Medulla oblongata (tissue), 1 donor: Measurements from ENCODE around the gene PPP1R13B.
A peak's percentile ranks its signal among the peaks of the same experiment; 100 is the strongest.
"Not testable (repeated sequence)": the region's sequence is repeated elsewhere in the genome, so short reads cannot be mapped to it uniquely, and the experiment has no call there.

Experiments used
- DNase-seq: peaks from one replicate; pipeline ENCODE4 v3.0.0-alpha.2; 2015; ENCODE audit errors: extremely low spot score

The PPP1R13B gene, protein sequence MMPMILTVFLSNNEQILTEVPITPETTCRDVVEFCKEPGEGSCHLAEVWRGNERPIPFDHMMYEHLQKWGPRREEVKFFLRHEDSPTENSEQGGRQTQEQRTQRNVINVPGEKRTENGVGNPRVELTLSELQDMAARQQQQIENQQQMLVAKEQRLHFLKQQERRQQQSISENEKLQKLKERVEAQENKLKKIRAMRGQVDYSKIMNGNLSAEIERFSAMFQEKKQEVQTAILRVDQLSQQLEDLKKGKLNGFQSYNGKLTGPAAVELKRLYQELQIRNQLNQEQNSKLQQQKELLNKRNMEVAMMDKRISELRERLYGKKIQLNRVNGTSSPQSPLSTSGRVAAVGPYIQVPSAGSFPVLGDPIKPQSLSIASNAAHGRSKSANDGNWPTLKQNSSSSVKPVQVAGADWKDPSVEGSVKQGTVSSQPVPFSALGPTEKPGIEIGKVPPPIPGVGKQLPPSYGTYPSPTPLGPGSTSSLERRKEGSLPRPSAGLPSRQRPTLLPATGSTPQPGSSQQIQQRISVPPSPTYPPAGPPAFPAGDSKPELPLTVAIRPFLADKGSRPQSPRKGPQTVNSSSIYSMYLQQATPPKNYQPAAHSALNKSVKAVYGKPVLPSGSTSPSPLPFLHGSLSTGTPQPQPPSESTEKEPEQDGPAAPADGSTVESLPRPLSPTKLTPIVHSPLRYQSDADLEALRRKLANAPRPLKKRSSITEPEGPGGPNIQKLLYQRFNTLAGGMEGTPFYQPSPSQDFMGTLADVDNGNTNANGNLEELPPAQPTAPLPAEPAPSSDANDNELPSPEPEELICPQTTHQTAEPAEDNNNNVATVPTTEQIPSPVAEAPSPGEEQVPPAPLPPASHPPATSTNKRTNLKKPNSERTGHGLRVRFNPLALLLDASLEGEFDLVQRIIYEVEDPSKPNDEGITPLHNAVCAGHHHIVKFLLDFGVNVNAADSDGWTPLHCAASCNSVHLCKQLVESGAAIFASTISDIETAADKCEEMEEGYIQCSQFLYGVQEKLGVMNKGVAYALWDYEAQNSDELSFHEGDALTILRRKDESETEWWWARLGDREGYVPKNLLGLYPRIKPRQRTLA

DNA sequence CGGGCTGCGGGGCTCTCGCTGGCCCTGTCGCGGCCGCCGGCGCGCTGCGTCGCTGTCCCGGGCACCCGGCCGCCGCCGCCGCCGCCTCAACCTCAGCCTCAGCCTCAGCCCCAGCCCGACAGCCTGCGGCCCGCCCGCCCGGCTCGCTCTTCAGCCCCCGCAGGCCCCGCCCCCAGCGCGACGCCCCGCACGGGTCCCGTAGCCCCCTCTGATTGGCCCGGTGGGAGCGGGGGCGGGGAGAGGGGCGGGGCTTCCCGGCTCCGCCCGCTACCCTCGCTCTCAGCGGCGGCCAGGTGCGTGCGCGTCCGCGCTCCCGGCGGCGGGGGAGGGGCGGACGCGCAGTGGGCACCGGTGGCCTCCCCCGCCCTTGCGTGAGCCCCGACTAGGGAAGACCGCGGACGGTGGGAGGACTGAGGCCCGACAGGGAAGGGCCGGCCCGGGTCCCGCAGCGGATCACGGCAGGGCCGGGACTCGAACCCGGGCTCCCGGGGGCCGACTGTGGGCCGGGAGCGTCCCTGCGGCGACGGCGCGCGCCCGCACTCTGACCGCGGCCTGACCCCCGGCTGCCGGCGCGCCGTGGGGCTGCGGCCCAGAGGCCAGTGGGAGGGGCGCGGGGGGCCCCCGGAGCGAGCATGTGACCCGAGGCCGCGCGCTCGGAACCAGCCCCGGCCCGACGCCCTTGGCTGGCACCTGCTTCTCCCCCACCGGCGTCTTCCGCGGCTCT is at the start of gene PPP1R13B:
Gene PPP1R13B, minus strand, starts transcription at position 125 of the 724 bp plus-strand sequence. CDS start 268 bp downstream, outside the sequence.
- peak; percentile 94 for DNase-seq

DNA sequence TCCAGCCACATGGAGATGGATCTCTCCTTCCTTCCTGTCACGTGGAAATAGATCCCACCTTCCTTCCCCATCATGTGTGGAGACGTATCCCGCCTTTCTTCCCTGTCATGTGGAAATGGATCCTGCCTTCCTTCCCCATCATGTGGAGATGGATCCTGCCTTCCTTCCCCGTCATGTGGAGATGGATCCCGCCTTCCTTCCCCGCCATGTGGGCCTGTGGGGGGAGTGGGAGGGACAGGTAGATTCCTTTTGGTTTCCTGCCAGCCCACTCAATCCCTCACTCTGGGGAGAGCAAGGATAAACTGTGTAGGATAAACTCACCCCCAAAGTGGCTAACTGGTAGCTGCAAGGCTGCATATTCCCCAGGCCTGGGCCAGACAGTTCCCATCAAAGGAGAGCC is 49.2 kb upstream of the PPP1R13B start:
- no peak for DNase-seq

DNA sequence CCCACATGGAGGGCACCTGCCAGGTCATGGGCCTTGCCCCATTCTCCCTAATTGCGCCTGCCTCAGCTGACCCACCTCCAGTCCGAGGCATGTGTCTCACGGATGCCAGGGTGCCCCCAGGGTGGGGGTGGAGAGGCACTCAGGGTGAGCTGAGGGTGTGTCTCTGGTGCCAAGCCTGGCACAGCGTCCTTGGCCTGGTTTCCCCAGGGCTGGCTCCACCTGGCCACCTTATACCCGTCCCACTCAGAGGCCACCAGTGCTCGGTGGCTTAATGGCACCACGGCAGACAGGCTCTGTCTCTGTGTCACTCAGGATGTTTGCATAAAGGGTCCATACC is 47.3 kb upstream of the PPP1R13B start:
- DNase-seq: no peak

DNA sequence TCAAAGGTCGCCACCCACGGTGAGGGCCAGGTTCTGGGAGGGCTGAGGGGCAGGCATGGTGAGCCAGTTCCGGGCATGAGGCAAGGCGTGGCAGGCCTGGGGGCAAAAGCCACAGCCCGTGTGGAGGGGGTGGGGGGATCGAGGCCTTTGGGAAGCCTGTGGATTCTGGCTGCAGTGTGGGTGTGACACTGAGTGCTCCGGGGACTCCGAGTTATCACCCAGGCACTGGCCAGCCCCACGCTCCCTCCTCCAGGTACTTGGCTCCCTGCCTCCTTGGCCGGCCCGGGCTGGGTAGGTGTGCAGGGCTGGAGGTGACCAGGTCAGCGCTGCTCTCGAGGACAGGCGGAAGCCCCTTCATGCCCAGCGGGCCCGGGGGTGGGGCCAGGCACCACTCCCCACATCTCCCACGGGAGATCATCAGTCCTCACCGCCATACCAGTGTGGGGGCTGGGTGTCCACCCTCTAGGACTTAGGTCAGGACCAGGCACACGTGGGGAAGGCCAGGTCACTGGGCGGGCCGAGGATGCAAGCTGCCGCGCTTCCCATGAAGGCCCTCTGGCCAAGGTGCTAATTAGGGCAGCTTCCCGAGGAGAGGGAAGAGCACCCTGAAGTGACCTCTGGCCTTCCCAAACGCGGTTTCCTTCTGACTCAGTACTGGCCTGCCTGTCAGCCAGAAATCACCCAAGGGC is 46.8 kb upstream of the PPP1R13B start:
- no peak for DNase-seq

DNA sequence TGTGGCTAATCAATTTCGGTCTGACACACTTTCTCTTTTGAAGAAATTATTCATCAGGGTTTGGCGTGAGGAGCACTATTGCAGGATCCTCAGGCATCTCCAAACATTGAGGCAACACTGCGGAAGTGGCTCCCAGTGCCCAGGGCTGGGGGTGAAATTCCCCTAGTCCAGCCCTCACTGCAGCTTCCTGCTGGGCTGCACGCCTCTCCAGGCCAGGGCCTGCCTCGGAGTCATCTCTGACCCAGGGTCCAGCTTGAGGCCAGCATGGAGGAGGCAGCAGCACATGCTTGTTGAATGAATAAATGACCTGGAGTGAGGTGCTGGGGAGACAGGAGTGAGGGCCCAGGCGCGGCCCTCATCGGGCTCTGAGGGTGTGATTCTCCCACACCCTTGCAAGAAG is 44.9 kb upstream of the PPP1R13B start:
- DNase-seq: no peak

DNA sequence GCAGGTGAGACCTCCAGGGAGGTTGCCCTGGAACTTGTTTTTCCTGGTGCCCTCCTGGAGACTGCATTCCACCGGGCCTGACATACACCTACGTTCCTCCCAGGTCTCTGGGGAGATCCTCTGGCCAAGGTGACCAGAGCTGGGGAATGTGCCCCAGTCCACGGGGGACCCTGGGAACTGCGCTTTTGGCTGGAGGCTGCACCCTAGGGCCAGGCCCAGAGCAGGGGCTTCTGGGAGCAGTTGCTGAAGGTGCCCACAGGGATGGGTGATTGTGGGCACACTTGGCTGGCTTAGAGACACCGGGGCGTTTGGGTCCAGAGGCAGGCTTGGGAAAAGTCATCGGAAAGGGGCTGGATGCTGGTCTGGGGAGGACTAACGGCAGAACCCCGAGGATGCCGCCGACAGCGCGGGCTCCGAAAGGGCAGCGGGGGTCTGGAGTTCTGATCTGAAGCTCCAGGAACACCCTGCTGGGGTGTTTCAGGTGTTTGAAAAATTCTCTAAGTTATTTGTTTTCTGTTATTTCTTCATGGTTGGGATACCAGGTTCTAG is 44.4 kb upstream of the PPP1R13B start:
- no peak for DNase-seq

DNA sequence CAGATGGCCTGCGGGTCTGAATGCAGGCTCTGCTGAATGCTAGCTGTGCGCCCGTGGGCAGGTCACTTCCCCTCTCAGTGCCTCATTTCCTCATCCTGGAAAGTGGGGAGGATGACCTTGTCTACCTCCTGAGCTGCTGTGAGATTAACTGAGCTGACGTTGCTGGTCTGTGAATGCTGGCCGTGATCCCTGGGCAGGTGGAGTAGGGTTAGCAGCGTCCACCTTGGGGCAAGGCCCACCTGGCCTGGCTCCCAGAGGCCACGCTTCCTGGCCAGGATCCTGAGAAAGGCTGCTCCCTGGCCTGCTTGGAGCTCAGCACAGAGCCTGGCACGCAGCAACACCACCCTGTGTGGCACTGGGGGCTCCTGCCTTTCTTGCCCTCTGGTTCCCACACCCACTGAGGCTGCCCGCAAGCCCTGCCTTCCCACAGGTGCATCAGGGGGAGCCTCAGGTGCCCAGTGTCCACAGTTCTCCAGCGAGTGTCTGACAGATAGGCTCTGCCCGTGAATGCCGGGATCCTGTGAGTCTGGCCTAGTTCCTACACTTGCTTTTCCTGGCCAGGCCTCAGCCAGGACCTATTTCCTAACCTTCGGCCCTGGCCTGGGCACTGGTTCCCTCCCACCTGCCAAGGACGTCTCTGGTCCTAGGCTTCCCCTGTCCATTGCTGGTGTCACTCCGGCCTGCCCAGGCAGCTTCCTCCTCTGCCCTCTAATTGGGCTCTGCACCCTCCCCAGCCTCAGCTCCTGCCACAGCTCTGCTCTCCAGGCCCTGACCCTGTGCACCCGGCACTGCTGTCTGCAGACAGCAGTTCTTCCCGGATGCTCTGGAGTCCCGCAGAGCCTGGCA is 43.7 kb upstream of the PPP1R13B start:
- DNase-seq: no peak

DNA sequence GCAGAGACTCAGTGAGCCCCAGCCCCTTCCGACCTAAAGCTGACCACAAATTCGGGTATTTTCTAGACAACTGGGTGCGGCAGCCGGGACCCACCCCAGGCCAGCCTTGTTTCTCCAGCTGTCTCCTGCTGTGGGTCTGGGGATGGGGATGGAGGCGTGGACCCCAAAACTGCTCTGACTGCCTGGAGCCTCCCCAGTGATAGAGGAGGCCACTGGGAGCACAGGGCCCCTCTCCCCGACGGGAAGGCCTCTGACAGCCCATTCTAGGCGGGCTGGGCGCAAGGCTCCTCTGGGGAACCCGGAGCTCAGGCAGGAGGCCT is 42.6 kb upstream of the PPP1R13B start:
- DNase-seq: no peak

DNA sequence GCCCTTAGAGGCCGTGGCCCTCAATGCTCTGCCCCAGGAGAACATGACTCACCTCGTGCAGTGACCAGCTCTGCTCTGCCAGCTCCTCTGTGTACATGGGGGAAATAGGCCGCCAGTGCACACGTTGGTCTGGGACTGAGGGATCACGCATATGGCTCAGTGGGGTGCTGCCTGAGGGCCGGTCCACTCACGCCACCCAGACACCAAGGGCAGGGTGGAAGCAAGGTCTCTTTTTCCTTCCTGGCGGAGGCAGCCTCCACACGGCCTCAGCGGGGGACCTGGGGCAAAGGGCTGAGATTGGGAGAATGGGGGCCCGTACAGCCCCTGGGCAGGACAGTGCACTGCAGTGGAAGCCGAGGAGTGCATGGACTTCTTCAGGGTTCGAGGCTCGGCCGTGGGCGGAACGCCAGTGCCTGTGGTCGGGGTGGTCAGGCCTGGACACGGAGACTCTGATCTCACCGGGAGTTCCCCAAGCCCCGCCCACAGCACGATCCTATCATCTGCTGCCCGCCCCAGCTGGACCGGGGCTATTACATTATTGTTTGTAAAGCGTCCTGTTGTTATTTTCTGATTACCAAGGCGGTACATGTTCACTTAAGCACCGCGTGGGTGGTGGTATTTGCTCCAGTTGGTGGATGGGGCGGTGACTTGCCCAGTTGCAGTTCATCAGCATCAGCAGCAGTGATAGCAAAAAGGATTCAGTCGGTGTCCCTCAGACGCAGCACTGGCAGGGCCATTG is 42.1 kb upstream of the PPP1R13B start:
- no peak for DNase-seq

DNA sequence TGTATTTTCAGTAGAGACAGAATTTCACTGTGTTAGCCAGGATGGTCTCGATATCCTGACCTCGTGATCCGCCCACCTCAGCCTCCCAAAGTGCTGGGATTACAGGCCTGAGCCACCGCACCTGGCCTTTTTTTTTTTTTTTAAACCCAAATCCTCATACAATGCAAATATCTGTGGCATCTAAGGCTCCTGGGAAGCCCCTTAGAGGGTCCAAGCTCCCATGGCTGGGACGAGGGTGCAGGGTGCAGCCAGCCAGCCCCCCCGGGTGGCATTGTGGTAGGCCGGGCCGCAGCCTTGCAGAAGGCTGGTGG is 41.6 kb upstream of the PPP1R13B start:
- not testable (repeated sequence) for DNase-seq

DNA sequence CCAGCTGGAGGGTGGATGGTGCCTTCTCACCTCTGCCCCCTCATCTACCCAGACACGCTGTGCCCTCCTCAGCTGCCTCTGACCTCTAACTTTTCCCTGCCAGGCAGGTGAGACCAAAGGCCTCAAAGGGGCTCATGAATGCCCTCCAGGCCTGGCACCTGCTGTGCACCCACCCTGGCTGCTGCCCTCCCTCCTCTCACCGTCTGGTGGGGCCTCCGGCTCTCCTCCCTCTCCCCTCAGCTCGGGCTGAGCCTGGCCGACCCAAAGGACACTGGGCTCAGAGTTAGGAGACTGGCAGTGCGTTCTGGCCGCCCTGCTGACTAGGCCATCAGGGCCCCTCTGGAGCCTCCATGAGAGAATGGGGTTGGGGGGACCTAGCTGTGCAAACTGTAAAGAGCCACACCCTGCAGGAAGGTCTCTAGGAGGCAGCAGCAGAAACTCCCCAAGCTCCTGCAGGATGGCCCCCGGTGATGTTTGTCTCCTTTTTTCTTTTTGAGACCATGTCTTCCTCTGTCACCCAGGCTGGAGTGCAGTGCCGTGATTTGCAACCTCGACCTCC is 40.3 kb upstream of the PPP1R13B start:
- no peak for DNase-seq

DNA sequence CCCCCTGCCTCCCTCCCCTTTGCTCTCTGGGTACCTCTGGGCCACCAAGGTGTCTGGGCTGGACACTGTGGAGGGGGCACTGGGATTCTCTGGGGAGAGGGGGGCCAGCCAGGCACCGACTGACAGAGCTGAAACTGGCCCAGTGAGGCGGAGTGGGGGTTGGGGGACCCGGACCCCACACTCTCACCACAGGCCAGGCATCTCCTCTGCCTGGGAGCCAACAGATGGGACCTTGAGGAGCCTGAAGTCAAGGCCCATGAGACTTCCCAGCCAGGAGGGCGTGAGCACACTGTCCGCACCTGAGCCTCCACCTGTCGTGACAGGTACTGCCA is 39.8 kb upstream of the PPP1R13B start:
- DNase-seq: no peak

DNA sequence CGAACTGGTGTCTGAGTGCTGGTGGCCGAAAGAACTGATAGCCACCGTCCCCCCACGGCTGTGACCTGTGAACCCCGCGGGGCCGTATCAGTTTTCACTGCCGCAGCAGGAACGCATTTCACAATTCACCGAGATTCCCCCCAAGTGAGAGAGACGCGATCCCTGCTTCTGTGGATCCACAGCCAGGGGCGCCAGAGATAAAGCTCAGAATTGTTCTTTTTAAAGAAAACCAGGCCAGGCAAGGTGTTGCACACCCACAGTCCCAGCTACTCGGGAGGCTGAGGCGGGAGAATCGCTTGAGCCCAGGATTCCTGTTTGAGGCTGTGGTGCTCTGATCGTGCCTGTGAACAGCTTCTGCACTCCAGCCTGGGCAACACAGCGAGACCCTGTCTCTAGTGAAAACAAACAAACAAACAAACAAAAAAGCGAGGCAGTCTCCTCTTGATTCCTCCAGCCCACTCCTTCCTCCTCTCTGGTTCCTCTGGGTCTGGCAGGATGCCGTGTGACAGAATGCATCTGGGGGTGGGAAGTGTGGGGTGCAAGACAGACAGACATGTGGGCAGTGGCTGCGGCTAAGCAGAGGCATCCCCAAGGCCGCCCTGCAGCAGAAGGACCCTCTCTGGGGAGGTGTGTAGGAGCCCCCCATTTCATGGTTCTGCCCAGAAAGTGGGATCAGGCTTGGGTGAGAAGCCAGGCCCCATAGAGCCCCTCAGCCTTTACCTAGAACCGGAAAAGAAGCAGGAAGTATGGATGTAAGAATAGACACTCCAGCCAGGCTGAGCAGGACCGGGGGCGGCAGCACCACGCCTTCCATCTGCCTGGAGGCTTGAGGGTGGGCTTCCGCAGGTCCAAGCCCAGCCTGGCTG is 39.2 kb upstream of the PPP1R13B start:
- no peak for DNase-seq

DNA sequence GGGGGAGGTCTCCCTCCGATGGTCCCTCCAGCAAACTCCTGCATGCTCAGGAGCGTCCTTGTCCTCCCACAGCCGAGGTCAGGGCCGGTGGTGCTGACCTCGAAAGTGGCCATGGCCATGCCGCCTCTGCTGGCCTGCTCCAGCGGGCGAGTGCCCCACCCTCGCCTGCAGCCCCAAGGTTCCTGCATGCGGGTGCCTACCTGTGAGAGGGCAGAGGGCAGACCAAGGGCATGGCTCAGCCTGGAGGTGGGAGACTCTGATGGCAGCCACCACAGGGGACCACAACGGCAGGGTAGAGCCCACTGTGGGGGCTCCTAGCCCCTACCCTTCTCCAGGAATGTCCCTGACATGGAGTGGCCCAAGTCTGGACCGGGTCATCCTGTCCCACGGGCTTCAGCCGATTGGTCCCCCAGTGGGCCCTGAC is 38.1 kb upstream of the PPP1R13B start:
- DNase-seq: no peak

DNA sequence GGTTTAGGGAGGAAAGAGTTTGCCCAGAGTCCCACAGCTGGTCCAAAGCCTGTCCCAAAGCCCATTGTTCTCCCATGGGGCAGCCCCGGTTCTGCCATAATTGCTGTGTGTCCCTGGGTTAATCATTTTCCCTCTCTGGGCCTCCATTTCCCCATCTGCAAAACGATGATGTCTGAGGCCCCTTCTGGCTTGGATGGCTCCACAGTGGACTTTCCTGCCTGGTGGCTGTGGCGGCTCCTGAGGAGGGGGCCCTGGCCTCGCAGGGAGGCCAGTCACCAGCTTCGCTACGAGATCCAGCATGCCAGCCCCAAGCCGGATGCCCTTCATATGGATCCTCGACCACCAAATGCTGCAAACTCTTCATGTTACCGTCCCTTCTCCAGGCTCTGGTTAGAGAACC is 37.5 kb upstream of the PPP1R13B start:
- no peak for DNase-seq

DNA sequence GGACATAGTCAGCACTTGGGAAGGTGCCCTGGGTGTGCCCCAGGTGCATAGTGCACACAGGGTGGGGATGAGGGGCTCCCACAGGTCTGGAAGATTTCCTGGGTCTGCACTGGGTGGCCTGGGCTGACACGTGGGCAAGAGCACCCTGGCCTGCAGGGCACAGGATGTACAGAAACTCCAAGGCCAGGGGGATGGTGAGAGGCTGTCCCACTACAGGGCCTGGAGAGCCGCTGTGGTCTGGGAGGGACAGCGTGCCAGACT is 35.8 kb upstream of the PPP1R13B start:
- no peak for DNase-seq

DNA sequence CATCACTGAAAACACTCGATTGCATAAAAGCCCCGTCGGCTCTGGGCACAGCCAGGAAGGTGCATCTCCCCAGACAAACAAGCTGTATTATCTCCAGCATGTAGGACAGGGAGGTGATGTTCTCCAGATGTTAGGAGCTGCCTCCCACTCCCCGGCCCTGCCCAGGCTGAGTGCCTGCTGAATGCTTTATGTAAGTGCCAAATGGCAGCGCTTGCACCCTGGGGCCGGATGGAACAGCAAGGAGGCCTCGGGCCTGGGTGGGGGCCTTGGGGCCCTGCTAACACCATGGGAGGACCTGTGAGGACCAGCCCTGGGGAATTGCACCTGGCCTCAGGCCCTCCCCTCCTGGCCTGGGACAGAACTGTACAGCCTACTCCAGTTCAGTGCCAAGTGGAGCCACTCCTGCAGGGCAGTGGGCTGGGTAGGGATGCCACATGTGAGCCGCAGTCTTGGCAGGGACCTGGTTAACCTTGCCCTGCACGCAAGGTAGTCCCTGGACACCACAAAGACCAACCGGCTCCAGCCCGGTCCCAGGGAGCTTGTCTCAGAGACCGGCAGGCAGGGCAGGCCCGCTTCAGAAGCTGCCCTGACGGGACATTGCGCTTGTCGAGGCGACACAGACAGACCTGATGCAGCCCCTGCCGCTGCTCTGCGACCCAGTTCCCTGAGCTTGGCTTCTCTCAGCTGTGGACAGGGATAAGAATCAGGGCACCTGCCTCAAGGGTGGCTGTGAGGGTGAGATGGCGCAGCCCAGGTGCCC is 35.3 kb upstream of the PPP1R13B start:
- DNase-seq: no peak
